ENCODE measurements around the gene EPHB2.

Gene EPHB2

GRCh38 chr1:22722901-22723550 is 12.4 kb downstream of the EPHB2 start:
- DNase-seq = no peak

GRCh38 chr1:22727873-22728272 is 17.2 kb downstream of the EPHB2 start:
- DNase-seq = no peak

- DNase-seq = peak; percentile 54
Measured at GRCh38 chr1:22728751-22729399, 18.2 kb downstream of the EPHB2 start.

GRCh38 chr1:22729400-22729773 is 18.7 kb downstream of the EPHB2 start:
- DNase-seq = no peak

GRCh38 chr1:22729912-22730311 is 19.3 kb downstream of the EPHB2 start:
- no peak for DNase-seq

- DNase-seq = no peak
Measured at GRCh38 chr1:22731924-22732720, 21.5 kb downstream of the EPHB2 start.

- no peak for DNase-seq
Measured at GRCh38 chr1:22733643-22734042, 23.0 kb downstream of the EPHB2 start.

- no peak for DNase-seq
Measured at GRCh38 chr1:22736501-22737080, 26.0 kb downstream of the EPHB2 start.

- no peak for DNase-seq
Measured at GRCh38 chr1:22737374-22738068, 26.9 kb downstream of the EPHB2 start.

GRCh38 chr1:22738069-22738435 is 27.4 kb downstream of the EPHB2 start:
- no peak for DNase-seq

GRCh38 chr1:22738522-22738921 is 27.9 kb downstream of the EPHB2 start:
- no peak for DNase-seq

- no peak for DNase-seq
Measured at GRCh38 chr1:22739648-22740385, 29.2 kb downstream of the EPHB2 start.

- DNase-seq = no peak
Measured at GRCh38 chr1:22741118-22741517, 30.5 kb downstream of the EPHB2 start.

GRCh38 chr1:22745669-22746585 is 35.3 kb downstream of the EPHB2 start:
- DNase-seq = no peak

GRCh38 chr1:22747021-22747734 is 36.5 kb downstream of the EPHB2 start:
- DNase-seq = no peak

GRCh38 chr1:22747735-22748073 is 37.1 kb downstream of the EPHB2 start:
- no peak for DNase-seq

GRCh38 chr1:22749503-22749902 is 38.9 kb downstream of the EPHB2 start:
- no peak for DNase-seq

- DNase-seq = no peak
Measured at GRCh38 chr1:22749919-22750684, 39.5 kb downstream of the EPHB2 start.

GRCh38 chr1:22750685-22751051 is 40.0 kb downstream of the EPHB2 start:
- DNase-seq = no peak

GRCh38 chr1:22751124-22751531 is 40.5 kb downstream of the EPHB2 start:
- DNase-seq = no peak
